CD14-positive monocyte (primary cell): ENCODE measurements around the gene SMARCD2. TPM values are rescaled to one million over a fixed set of nuclear protein-coding genes. Genes with fewer than 3 reads are reported as not detected.
A peak's percentile ranks its signal among the peaks of the same experiment; 100 is the strongest.

ENCODE experiments used
- DNase-seq, 3 donors: peaks; one replicate each; pipeline ENCODE4 v3.0.0-alpha.2; 2011 to 2022
- H2AFZ ChIP-seq: 2 replicates; pipeline ENCODE4 v1.6.0; 2012; ENCODE audit warnings: mild to moderate bottlenecking, low read depth, low read length, inconsistent platforms; ENCODE audit not compliant: insufficient read depth, poor library complexity, severe bottlenecking
- H3K27ac ChIP-seq, 2 donors: 1 replicate in 1 of 2; 2 replicates in 1 of 2; pipeline ENCODE4 v1.5.1; 2012 to 2013; ENCODE audit warnings: low read length in 2 of 2, control low read depth in 1 of 2, inconsistent platforms in 1 of 2, low read depth in 1 of 2, mild to moderate bottlenecking in 1 of 2
- H3K27me3 ChIP-seq, 2 donors: one replicate each; pipeline versions ENCODE4 v1.6.0 to v1.6.1; 2011 to 2013; ENCODE audit warnings: low read length in 2 of 2; ENCODE audit not compliant: control insufficient read depth in 2 of 2, insufficient read depth in 2 of 2
- H3K36me3 ChIP-seq, 2 donors: replicated peaks in 1 of 2; 1 replicate in 1 of 2; 2 replicates in 1 of 2; pipeline versions ENCODE4 v1.5.1 to v1.6.1; 2012 to 2013; ENCODE audit warnings: low read length in 2 of 2, control low read depth in 1 of 2, inconsistent platforms in 1 of 2, mild to moderate bottlenecking in 1 of 2; ENCODE audit not compliant: insufficient read depth in 2 of 2, control insufficient read depth in 1 of 2
- H3K4me1 ChIP-seq, 2 donors: 1 replicate in 1 of 2; 2 replicates in 1 of 2; pipeline versions ENCODE4 v1.5.1 to v1.6.1; 2012 to 2013; ENCODE audit warnings: low read length in 2 of 2, control low read depth in 1 of 2, inconsistent platforms in 1 of 2, mild to moderate bottlenecking in 1 of 2, moderate library complexity in 1 of 2; ENCODE audit not compliant: insufficient read depth in 2 of 2, control insufficient read depth in 1 of 2
- H3K4me2 ChIP-seq: replicated peaks from 2 replicates; pipeline ENCODE3; 2012; ENCODE audit warnings: low read length, moderate library complexity, mild to moderate bottlenecking; ENCODE audit not compliant: poor library complexity, severe bottlenecking; ENCODE audit errors: extremely low read depth
- H3K4me3 ChIP-seq, 3 experiments: fragments of 200-600 bp in 1 of 3; sonication (generic) in 1 of 3; replicated peaks in 1 of 3; 1 replicate in 2 of 3; 2 replicates in 1 of 3; pipeline ENCODE4 v1.5.1; 2011 to 2013; ENCODE audit warnings: low read length in 3 of 3, mild to moderate bottlenecking in 3 of 3, control low read depth in 2 of 3, low read depth in 2 of 3, inconsistent platforms in 1 of 3, moderate library complexity in 1 of 3
- H3K79me2 ChIP-seq: 2 replicates; pipeline ENCODE4 v1.6.0; 2012; ENCODE audit warnings: mild to moderate bottlenecking, control low read depth, inconsistent platforms, low read length, moderate library complexity; ENCODE audit not compliant: insufficient read depth
- H3K9ac ChIP-seq: 2 replicates; pipeline ENCODE4 v1.6.0; 2017; ENCODE audit warnings: low read length, mild to moderate bottlenecking; ENCODE audit not compliant: insufficient read depth, poor library complexity, severe bottlenecking
- H3K9me3 ChIP-seq, 2 donors: replicated peaks in 1 of 2; 1 replicate in 1 of 2; 2 replicates in 1 of 2; pipeline versions ENCODE4 v1.5.1 to v1.6.1; 2012 to 2013; ENCODE audit warnings: low read length in 2 of 2, control low read depth in 1 of 2; ENCODE audit not compliant: control insufficient read depth in 1 of 2, insufficient read depth in 1 of 2
- H4K20me1 ChIP-seq: 2 replicates; pipeline ENCODE4 v1.6.0; 2012; ENCODE audit warnings: mild to moderate bottlenecking, low read length, control low read depth, moderate library complexity; ENCODE audit not compliant: insufficient read depth
- H3K27ac Mint-ChIP-seq, 7 donors: one replicate each; pipeline ENCODE4 v1.8.0; 2020; ENCODE audit warnings: mild to moderate bottlenecking in 7 of 7, mixed read lengths in 7 of 7, moderate library complexity in 6 of 7, inconsistent platforms in 2 of 7
- H3K27me3 Mint-ChIP-seq, 3 donors: one replicate each; pipeline ENCODE4 v1.8.0; 2021 to 2022; ENCODE audit warnings: low read depth in 3 of 3, mild to moderate bottlenecking in 3 of 3, mixed read lengths in 3 of 3, moderate library complexity in 3 of 3, inconsistent platforms in 1 of 3
- H3K36me3 Mint-ChIP-seq, 2 donors: one replicate each; pipeline ENCODE4 v1.8.0; 2020; ENCODE audit warnings: mixed read lengths in 2 of 2, inconsistent platforms in 1 of 2, mild to moderate bottlenecking in 1 of 2
- H3K4me1 Mint-ChIP-seq: one replicate; pipeline ENCODE4 v1.8.0; 2020; ENCODE audit warnings: mild to moderate bottlenecking, mixed read lengths
- H3K4me3 Mint-ChIP-seq, 2 donors: one replicate each; pipeline ENCODE4 v1.8.0; 2020; ENCODE audit warnings: mild to moderate bottlenecking in 2 of 2, mixed read lengths in 2 of 2, moderate library complexity in 1 of 2
- H3K9me3 Mint-ChIP-seq, 7 donors: one replicate each; pipeline ENCODE4 v1.8.0; 2020 to 2022; ENCODE audit warnings: mixed read lengths in 7 of 7, mild to moderate bottlenecking in 6 of 7, moderate library complexity in 6 of 7, inconsistent platforms in 2 of 7
- WGBS: methylation state at CpG from one replicate; pipeline ENCODE4 v1.1.5; 2013; ENCODE audit warnings: missing lambda C conversion rate; ENCODE audit not compliant: insufficient coverage; 5-methylcytosine and 5-hydroxymethylcytosine counted together
- intact Hi-C, 2 donors: fragments of 100-400 bp; cut with micrococcal nuclease; formaldehyde crosslinking; loops; one replicate each; pipeline versions ENCODE4 v1.15.0 to v1.15.1; 2023
- polyA plus RNA-seq, 3 donors: library from polyadenylated mRNA; depleted of rRNA in 1 of 3; unstranded in 2 of 3; stranded (reverse) in 1 of 3; fragments of 300-500 nt in 2 of 3; fragments of >200 nt in 1 of 3; fragmentation: Illumina TruSeq in 2 of 3; gene quantifications; 1 replicate in 2 of 3; 2 replicates in 1 of 3; pipeline ENCODE4 v1.2.3, GENCODE V29; 2012 to 2021
- TF ChIP-seq, protein P1 (sequence below): fragments of 200-600 bp; IDR thresholded peaks from one replicate; pipeline ENCODE4 v1.8.0; 2022; ENCODE audit warnings: antibody characterized with exemption, mild to moderate bottlenecking

SMARCD2 gene
- polyA plus RNA-seq, 3 donors = 60.2 to 77.9 (median 64.0) TPM

DNA sequence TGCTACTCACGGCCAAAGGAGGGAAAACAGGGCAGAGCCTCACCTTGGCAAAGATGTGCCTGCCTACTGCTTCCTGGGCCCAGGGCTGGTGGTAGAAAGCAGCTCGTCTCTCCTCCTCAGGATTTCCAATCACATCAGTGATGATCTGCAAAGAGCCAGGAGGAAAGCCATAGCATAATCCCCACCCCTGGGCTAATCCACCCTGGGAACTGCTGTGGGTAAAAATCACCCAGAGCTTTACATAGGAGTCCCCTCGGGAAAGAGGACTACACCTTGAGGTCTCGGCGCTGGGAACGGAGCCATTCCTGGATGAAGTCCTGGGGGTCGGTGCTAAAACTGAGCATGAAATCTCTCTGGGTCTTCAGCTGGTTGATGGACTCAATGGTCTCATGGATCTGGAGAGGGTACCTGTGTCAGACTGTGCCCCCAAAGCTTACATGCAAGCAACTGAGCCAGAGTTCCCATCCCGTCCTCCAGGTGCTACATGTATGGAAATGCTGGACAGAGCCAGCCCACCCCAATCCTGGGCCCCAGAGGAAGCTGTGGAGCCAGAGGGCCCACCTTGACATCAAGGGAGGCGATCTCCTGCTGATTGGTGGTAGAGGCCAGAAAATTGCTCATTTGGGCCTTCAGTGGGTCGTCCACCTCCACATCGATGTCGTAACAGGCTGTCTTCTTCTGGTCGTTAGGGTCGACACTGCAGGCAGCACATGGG, 9.3 kb downstream of the SMARCD2 start:
- Mint-ChIP-seq H3K4me3 (no peak overlapping the region), H3K36me3 (peaks cover 72 to 83% of the 10 kb centered on the region in 2 donors)
- no peak overlapping the region for H3K27ac ChIP-seq

DNA sequence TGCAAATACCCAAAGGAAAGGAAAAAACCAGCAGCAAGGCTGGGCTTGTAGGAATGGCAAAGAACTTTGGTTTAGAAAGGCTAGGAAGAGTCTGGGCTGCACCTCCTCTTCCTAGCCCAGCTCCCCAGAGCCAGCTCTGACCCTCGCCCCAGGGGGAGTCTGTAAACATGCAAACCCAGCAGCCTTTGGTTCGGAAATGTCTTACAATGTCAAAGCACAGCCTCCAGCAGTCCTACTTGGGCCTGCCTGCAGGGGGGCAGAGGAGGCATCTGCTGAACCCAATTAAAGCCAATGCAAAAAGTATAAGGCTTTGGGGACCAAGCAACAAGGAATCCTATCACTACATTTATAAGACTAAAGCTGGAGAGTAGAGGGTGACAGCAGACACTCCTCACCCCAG, 10.0 kb downstream of the SMARCD2 start:
- Histone ChIP-seq H3K9ac (no peak overlapping the region), H3K79me2 (peaks cover 65% of the 10 kb centered on the region), H3K4me1 (peaks cover 14 to 23% of the 10 kb centered on the region in 2 donors), H3K27me3 (no peaks in the 10 kb centered on the region), H2AFZ (no peak overlapping the region), H3K27ac (no peak overlapping the region), H4K20me1 (peaks cover 83% of the 10 kb centered on the region), H3K4me3 (no peak overlapping the region), H3K4me2 (no peak overlapping the region), H3K9me3 (no peaks in the 10 kb centered on the region), H3K36me3 (peaks cover 76 to 86% of the 10 kb centered on the region in 2 donors)
- no peaks in the 10 kb centered on the region for H3K27me3 Mint-ChIP-seq
- peaks cover 72 to 82% of the 10 kb centered on the region in 2 donors for H3K36me3 Mint-ChIP-seq
- H3K27ac Mint-ChIP-seq = peak overlapping the region in 3 of 7 donors; percentile 63 to 86 (median 63)
- DNase-seq = no peak
- no peaks in the 10 kb centered on the region for H3K9me3 Mint-ChIP-seq
- H3K4me1 Mint-ChIP-seq = peaks cover 34% of the 10 kb centered on the region
- intact Hi-C loops = no loop called here
- H3K4me3 Mint-ChIP-seq = no peak overlapping the region
- TF ChIP-seq, protein P1, sequence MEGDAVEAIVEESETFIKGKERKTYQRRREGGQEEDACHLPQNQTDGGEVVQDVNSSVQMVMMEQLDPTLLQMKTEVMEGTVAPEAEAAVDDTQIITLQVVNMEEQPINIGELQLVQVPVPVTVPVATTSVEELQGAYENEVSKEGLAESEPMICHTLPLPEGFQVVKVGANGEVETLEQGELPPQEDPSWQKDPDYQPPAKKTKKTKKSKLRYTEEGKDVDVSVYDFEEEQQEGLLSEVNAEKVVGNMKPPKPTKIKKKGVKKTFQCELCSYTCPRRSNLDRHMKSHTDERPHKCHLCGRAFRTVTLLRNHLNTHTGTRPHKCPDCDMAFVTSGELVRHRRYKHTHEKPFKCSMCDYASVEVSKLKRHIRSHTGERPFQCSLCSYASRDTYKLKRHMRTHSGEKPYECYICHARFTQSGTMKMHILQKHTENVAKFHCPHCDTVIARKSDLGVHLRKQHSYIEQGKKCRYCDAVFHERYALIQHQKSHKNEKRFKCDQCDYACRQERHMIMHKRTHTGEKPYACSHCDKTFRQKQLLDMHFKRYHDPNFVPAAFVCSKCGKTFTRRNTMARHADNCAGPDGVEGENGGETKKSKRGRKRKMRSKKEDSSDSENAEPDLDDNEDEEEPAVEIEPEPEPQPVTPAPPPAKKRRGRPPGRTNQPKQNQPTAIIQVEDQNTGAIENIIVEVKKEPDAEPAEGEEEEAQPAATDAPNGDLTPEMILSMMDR = no peak
- WGBS = 94% methylated on average over 2 of the region's 2 CpGs

More for the DNA sequence above, 9.3 kb downstream of the SMARCD2 start:
- no peak overlapping the region for H3K4me2 ChIP-seq
- intact Hi-C loops = no loop called here
- Mint-ChIP-seq H3K4me1 (peaks cover 27% of the 10 kb centered on the region), H3K27me3 (peaks cover 0 to 1% (median 0%) of the 10 kb centered on the region in 3 donors), H3K27ac (no peak overlapping the region), H3K9me3 (no peaks in the 10 kb centered on the region)
- TF ChIP-seq, protein P1 = no peak
- peaks cover 65% of the 10 kb centered on the region for H3K79me2 ChIP-seq
- H3K4me3 ChIP-seq = no peak overlapping the region
- peaks cover 9 to 18% of the 10 kb centered on the region in 2 donors for H3K4me1 ChIP-seq
- no peak overlapping the region for H2AFZ ChIP-seq
- no peaks in the 10 kb centered on the region for H3K9me3 ChIP-seq
- peaks cover 76 to 91% of the 10 kb centered on the region in 2 donors for H3K36me3 ChIP-seq
- no peak overlapping the region for H3K9ac ChIP-seq
- 85% methylated on average over 13 of the region's 14 CpGs for WGBS
- no peaks in the 10 kb centered on the region for H3K27me3 ChIP-seq
- no peak for DNase-seq
- H4K20me1 ChIP-seq = peaks cover 85% of the 10 kb centered on the region
